Tibial artery (tissue), 4 donors: Measurements from ENCODE around the gene CHST4.
A peak's percentile ranks its signal among the peaks of the same experiment; 100 is the strongest.
"Not testable (repeated sequence)": the region's sequence is repeated elsewhere in the genome, so short reads cannot be mapped to it uniquely, and the experiment has no call there.

Experiments
- DNase-seq, 2 donors: peaks; one replicate each; pipeline ENCODE4 v3.0.0-alpha.2; 2019
- H3K27ac ChIP-seq, 2 donors: fragments of 200-600 bp; sonication (generic) in 1 of 2; 1 replicate in 1 of 2; 2 replicates in 1 of 2; pipeline ENCODE4 v1.5.1; 2018 to 2019; ENCODE audit warnings: mild to moderate bottlenecking in 1 of 2
- H3K27me3 ChIP-seq, 2 donors: fragments of 200-600 bp; sonication (generic) in 1 of 2; one replicate each; pipeline versions ENCODE4 v1.5.1 to v1.6.0; 2016 to 2019
- H3K36me3 ChIP-seq, 3 donors: fragments of 200-600 bp; sonication (generic) in 2 of 3; one replicate each; pipeline ENCODE4 v1.5.1; 2016 to 2019; ENCODE audit warnings: mild to moderate bottlenecking in 2 of 3
- H3K4me1 ChIP-seq, 4 donors: fragments of 200-600 bp; sonication (generic) in 2 of 4; 1 replicate in 3 of 4; 2 replicates in 1 of 4; pipeline ENCODE4 v1.5.1; 2016 to 2019
- H3K4me3 ChIP-seq, 2 donors: fragments of 200-600 bp; sonication (generic) in 1 of 2; 1 replicate in 1 of 2; 2 replicates in 1 of 2; pipeline ENCODE4 v1.5.1; 2018 to 2019; ENCODE audit warnings: mild to moderate bottlenecking in 2 of 2
- H3K9me3 ChIP-seq, 3 donors: fragments of 200-600 bp; sonication (generic) in 1 of 3; one replicate each; pipeline ENCODE4 v1.5.1; 2016 to 2019
- CTCF ChIP-seq, 2 experiments: fragments of 200-600 bp in 1 of 2; fragments of 450-650 bp in 1 of 2; IDR thresholded peaks; one replicate each; pipeline ENCODE4 v1.5.1; 2017 to 2019; ENCODE audit warnings: antibody characterized with exemption in 2 of 2, mild to moderate bottlenecking in 1 of 2, moderate library complexity in 1 of 2
- intact Hi-C: fragments of 100-400 bp; cut with DNase I; formaldehyde crosslinking; loops from one replicate; pipeline ENCODE4 v1.15.0; 2023; ENCODE audit warnings: low total_unique reads

Gene CHST4

GRCh38 chr16:71557299-71557698, 31.1 kb downstream of the CHST4 start:
- DNase-seq, result no peak
- no peak overlapping the region for H3K4me3 ChIP-seq
- intact Hi-C loops, result no loop called here
- no peak overlapping the region for H3K27ac ChIP-seq
- H3K4me1 ChIP-seq, result no peaks in the 10 kb centered on the region
- no peak for TF ChIP-seq CTCF (IDR thresholded peaks at IDR 0.05)
- no peaks in the 10 kb centered on the region for H3K9me3 ChIP-seq
- no peaks in the 10 kb centered on the region for H3K36me3 ChIP-seq
- H3K27me3 ChIP-seq, result no peaks in the 10 kb centered on the region

GRCh38 chr16:71557954-71558582, 31.8 kb downstream of the CHST4 start:
- no peaks in the 10 kb centered on the region for H3K4me1 ChIP-seq
- intact Hi-C loops, result no loop called here
- H3K36me3 ChIP-seq, result no peaks in the 10 kb centered on the region
- H3K27ac ChIP-seq, result no peak overlapping the region
- no peak for DNase-seq
- no peak for TF ChIP-seq CTCF (IDR thresholded peaks at IDR 0.05)
- no peaks in the 10 kb centered on the region for H3K27me3 ChIP-seq
- no peaks in the 10 kb centered on the region for H3K9me3 ChIP-seq
- no peak overlapping the region for H3K4me3 ChIP-seq

GRCh38 chr16:71559855-71560254, 33.6 kb downstream of the CHST4 start:
- no peak overlapping the region for H3K4me3 ChIP-seq
- no peak overlapping the region for H3K27ac ChIP-seq
- no peaks in the 10 kb centered on the region for H3K27me3 ChIP-seq
- intact Hi-C loops, result no loop called here
- peaks cover 0 to 9% (median 0%) of the 10 kb centered on the region in 4 donors for H3K4me1 ChIP-seq
- H3K9me3 ChIP-seq, result no peaks in the 10 kb centered on the region
- no peaks in the 10 kb centered on the region for H3K36me3 ChIP-seq
- no peak for DNase-seq
- TF ChIP-seq CTCF (IDR thresholded peaks at IDR 0.05), result no peak

GRCh38 chr16:71561886-71562285, 35.7 kb downstream of the CHST4 start:
- intact Hi-C loops, H3K36me3 ChIP-seq, DNase-seq, H3K4me1 ChIP-seq, H3K4me3 ChIP-seq, H3K27me3 ChIP-seq, H3K9me3 ChIP-seq, H3K27ac ChIP-seq: not testable (repeated sequence)

GRCh38 chr16:71562552-71562951, 36.3 kb downstream of the CHST4 start:
- no peaks in the 10 kb centered on the region for H3K36me3 ChIP-seq
- peaks cover 0 to 9% (median 0%) of the 10 kb centered on the region in 4 donors for H3K4me1 ChIP-seq
- H3K9me3 ChIP-seq, result no peaks in the 10 kb centered on the region
- no peaks in the 10 kb centered on the region for H3K27me3 ChIP-seq
- no peak for DNase-seq
- intact Hi-C loops, result no loop called here
- no peak overlapping the region for H3K4me3 ChIP-seq
- TF ChIP-seq CTCF (IDR thresholded peaks at IDR 0.05), result no peak
- H3K27ac ChIP-seq, result no peak overlapping the region

- Histone ChIP-seq H3K27me3 (no peaks in the 10 kb centered on the region), H3K27ac (peak overlapping the region; percentile 10 to 45), H3K9me3 (no peaks in the 10 kb centered on the region), H3K4me3 (peak overlapping the region; percentile 55 to 56), H3K4me1 (peaks cover 0 to 9% (median 0%) of the 10 kb centered on the region in 4 donors), H3K36me3 (no peaks in the 10 kb centered on the region)
- DNase-seq, result no peak
- no peak for TF ChIP-seq CTCF (IDR thresholded peaks at IDR 0.05)
- intact Hi-C loops, result no loop called here
These were observed 38.2 kb downstream of the CHST4 start for GRCh38 chr16:71564335-71564967.
